ENCODE data around the gene L3MBTL3.

The L3MBTL3 gene

DNA sequence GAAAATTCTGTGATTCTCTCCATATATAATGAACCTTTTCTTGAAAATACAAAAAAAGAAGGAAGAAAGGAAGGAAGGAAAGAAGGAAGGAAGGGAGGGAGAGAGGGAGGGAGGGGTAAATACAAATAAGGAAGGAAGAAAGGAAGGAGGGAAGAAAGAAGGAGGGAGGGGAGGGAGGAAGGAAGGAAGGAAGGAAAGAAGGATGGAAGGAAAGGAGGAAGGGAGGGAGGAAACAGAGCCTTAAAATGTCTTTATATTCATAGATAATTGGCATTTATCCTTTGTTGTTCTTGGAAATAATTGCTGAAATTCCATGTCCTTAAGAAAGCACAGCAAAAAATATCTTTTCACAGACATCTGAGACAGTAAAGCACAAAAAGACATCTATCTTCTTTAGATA lies 164.1 kb downstream of the L3MBTL3 start:
- no peak for DNase-seq

DNA sequence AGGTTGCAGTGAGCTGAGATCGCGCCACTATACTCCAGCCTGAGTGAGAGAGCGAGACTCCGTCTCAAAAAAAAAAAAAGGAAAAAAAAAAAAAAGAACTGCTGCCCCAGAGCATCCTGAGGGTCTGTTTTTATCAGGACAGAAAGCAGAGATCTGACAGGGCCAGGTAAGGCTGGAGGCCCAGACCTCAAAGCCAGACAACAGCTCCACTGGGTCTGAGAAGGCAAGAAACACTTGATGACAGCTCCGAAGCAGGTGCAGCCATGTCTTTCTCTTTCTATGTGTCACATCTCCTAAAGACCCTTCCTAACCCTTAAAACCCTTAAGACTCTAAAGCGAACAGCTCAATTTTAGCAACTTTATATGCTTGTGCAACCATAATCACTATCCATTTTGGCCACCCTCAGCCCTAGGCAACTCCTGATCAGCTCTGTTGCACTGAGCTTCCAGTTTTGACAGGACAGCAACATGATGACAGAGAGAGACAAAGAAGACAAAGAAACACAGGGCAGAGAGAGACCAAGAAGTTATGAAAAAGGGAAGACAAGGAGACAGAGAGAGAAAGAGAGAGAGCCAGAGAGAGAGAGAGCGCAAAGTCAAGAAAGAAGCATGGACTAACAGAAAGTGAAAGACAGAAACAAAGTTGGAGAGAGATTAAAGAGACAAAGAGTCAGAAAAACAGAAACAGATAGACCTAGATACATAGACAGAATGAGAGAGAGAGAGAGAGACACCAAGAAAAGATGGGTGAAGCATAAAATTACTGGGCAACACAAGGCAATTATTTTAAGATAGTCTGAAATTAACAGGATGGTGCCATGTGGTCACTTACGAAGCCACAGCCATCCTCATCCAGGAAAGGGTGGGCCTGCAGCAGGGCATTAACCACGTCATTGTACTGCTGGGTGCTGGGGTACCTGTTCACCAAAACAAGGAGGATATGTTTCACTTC lies 165.2 kb downstream of the L3MBTL3 start:
- no peak for DNase-seq

DNA sequence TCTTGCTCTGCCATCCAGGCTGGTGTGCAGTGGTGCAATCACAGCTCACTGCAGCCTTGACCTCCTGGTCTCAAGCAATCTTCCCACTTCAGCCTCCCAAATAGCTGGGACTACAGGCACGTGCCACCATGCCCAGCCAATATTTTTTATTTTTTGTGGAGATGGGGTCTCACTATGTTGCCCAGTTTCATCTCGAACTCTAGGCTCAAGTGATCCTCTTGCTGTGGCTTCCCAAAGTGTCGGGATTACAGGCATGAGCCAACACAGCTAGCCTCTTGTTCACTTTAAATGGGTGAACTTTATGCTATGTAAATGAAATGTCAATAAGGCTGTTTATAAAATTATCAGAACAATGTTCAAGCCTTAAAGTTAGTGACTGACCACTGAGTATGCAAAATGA lies 167.3 kb downstream of the L3MBTL3 start:
- no peak for DNase-seq

DNA sequence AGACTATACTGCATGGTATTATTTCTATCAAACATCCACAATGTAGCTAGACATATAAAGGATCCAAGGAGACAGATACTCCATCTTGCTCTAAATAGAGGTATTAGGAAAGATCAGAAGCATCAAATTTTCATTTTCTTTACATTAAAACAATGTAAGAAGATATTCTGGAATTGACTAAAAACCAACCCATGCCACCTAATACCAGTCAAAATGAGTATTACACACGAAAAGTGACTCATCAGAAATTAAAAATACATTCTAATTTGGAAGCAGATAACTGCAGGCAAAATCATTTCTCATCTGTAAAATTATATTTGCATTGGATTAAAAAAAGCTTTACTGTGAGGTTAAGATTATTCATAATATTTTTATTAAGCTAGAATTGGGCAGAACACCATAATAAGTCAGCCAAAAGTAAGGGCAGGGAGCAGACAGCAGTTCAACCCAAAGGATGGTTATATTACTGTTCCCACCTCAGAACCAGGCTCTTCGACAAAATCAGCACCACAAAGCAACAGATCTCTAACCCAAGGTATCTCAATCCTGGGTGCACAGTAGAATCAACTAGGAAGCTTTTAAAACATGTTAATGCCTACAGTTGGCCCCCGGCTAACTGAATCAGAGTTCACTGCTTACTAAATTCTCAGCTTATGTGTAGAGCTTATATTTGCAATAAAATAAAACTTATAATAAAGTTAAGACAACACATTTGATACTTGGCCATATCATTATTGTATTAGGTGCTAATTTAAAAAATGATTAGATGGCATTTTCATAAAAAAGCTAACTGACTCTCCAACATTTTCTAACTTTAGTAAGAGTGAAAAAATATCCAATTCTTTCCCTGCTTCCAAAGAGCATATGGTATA lies 169.2 kb downstream of the L3MBTL3 start:
- no peak for DNase-seq

DNA sequence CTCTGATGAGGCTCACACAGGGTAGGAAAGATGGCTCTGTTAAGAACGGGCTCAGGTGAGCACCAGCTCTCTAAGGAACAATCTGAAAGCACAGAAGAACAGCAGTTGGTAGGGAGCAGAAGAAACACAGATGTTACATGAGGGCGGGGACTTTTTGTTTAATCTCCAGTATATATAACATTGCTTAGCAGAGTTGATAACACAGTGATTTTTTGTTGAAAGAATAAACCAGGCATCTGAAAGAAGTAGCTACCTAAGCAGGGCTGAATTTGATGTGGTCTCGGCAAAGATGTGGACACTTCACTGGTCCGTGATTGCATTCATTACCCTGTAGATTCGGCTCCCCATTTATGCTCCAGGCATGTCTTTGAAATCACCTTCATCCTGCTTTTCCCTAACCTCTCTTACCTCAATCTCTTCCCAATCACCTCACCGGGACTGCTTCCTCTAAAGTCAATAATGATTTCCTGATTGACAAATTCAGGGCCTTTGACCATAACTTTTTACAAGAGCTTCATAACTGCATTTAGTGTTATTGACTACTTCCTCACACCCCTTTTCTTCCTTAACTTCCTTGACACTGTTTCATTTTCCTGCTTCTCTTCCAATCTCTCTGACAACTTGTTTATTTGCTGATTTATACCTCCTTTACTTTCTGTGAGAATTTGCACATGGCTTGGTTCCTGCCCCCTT lies 170.0 kb downstream of the L3MBTL3 start:
- DNase-seq, result no peak

DNA sequence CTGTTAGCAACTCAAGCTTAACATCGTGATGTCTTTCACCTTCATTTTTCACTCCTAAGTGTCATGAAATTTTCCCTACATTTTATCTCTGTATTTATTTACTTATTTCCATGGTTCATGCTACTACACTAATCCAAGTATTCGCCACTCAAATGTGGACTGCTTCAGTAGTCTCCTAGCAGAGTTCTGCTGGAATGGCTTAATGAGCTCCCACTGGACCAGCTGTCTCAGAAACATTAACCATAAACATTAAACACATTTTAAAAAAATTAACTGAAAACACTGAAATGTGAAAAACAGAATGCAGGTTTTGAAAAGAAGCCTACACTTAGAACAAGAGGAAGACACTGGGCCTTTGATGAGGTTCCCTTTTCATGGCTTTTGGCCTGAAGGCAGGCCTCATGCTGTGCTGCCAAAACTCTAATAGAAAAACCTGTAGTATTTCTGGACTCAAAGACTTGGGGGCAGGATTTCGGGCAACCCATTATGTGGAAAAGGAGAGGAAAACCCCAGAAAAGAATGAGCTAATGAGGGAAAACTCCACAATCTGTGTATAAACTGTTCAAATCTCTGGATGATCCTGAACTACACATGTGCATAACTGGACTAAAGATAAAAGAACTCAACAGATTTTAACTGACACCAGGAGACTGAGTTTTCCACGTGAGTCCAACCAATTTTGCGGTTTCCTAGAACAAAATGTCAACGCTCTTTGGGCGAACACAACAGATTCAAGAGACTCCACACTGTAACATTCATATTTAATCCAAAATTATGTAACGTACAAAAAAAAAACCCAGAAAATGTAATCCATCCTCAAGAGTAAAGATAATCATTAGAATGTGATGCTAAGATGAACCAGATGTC lies 171.4 kb downstream of the L3MBTL3 start:
- DNase-seq, result no peak
